ENCODE data around the gene TXNDC12.
"Not testable (repeated sequence)": the region's sequence is repeated elsewhere in the genome, so short reads cannot be mapped to it uniquely, and the experiment has no call there.

The TXNDC12 gene

DNA sequence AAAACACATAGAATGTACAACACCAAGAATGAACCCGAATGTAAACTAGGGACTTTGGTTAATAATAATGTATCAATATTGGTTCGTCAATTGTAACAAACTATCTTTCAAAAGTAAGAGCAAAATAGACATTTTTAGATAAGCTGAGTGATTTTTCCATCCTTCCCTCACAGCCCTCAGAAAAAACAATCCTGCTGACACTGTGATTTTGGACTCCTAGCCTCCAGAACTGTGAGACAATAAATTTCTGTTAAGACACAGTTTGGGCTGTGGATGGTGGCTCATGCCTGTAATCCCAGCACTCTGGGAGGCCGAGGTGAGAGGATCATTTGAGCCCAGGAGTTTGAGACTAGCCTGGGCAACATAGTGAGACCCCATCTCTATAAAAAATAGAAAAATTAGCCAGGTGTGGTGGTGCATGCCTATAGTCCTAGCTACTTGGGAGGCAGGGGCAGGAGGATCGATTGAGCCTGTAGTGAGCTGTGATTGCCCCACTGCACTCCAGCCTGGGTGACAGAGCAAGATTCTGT is 9.3 kb downstream of the TXNDC12 start:
- DNase-seq, result not testable (repeated sequence)

DNA sequence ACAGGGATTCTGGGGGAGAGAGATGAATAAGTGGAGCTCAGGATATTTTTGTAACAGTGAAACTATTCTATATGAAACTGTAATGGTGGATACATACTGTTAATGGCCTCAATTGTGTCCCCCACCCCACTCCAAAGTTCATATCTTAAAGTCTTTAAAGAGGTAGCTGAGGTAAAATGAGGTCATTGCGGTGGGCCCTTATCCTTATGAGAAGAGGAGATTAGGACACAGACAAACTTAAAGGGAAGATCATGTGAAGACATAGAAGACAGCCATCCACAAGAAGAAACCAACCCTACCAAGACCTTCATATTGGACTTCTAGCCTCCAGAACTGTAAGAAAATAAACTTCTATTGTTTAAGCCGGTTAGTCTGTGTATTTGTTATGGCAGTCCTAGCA is 9.8 kb downstream of the TXNDC12 start:
- DNase-seq, result no peak

DNA sequence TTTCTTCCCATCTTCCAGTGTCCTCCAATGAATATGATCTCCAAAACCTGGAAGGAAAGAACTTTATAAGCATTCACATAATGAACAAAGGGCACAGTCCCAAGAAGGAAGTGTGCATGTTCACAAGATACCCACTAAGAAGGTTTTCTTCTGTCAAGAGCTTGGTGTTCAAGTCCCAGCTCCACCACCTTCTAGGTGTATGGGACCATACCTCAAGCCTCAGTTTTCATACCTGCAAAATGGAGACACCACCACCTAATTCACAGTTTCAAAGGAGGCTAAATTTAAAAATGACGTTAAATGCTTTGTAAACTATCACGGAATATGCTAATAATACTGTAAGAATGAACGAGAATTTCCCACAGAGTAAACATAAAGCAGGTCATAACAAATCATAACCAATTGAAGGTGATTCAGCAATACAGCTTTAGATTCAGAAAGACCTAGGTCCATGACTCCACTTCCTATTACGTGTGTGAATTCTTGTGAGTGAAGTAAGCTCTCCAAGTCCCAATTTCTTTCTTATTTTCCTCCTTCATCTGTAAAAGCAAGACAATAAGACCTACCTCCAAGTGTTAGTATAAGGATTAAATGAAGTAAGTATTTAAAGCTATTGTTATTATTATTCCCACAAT is 13.3 kb downstream of the TXNDC12 start:
- no peak for DNase-seq

DNA sequence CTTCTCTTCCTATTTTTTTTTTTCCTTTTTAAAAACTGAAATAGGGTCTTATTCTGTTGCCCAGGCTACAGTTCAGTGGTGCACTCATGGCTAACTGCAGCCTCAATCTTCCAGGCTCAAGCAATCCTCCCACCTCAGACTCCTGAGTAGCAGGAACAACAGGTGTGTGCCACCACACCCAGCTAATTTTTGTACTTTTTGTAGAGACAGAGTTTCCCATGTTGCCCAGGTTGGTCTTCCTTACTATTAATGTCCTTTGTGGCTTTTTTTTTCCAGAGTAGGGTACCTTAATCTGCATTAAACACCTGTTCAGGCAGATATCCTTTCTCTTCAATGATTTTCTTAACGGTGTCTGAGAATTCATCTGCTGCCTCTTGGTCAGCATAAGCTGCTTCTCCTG is 17.1 kb downstream of the TXNDC12 start:
- no peak for DNase-seq

DNA sequence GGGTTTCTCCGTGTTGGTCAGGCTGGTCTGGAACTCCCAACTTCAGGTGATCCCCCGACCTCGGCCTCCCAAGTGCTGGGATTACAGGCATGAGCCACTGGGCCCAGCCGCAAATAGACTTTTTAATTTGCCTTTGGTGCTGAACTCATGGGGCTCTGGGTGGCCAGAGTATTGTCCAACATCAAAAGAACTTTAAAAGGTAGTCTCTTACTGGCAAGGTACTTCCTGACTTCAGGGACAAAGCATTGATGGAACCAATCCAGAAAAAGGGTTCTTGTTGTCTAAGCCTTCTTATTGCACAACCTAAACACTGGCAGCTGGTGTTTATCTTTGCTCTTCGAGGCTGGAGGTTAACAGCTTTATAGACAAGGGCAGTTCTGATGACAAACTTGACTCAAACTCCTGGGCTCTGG is 17.6 kb downstream of the TXNDC12 start:
- no peak for DNase-seq

DNA sequence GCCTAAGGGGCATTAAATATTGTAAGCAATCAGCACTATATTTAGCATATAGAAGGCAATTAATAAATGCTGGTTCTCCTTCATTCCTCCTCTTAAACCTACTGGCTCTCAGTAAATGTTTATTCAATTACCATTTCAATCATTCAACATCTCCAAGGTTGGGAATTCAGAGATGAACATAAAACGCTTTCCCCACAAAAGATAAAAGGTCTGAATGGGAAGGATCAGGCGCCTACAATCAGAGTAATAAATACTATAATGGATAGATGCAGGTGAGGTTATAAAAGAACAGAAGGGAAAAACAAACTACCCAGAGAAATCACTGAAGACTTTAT is 21.0 kb downstream of the TXNDC12 start:
- DNase-seq, result no peak

DNA sequence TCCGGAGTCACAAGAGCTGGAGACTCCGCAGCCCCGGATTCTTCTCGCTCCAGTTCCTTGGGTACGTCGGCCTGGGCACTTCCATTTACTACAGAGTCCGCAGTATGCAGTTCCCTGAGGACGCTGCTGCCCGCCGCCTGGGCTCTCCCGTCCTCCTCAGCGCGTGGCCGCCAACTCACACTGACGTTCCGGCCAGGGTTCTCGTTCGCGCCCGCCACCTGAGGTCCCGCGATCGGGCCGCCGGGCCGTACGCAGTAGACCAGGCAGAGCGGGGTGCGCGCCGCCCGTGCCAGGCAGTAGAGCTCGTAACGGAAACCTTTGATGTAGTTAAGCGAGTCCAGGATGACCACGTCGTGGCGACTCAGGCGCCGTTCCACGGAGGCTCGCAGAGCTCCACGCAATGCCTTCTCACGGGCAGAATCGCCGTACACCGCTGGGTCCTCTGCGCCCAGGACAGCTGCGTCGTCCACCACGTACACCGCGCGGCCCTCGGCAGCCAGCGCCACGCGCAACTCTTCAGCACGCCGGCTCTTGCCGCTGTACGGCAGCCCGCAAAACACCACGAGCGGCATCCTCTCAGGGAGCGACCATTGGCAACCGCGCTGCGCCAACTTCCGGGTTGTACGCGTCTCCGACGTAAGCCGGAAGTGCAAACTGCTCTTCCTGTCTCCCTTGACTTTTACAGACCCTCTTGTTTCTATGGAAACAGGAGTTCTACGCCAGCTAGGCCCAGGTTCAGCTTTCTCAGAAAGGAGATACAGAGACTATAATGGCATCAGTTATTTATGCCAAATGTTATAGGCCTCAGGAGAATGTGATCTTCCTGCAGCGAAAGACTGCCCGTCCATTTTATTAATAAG is 21.6 kb downstream of the TXNDC12 start, which contains the start of gene KTI12:
Gene KTI12, minus strand, starts transcription at position 621 of the 860 bp plus-strand sequence. Its CDS starts 49 bp downstream, at position 572.
- peak; percentile 90 for DNase-seq

DNA sequence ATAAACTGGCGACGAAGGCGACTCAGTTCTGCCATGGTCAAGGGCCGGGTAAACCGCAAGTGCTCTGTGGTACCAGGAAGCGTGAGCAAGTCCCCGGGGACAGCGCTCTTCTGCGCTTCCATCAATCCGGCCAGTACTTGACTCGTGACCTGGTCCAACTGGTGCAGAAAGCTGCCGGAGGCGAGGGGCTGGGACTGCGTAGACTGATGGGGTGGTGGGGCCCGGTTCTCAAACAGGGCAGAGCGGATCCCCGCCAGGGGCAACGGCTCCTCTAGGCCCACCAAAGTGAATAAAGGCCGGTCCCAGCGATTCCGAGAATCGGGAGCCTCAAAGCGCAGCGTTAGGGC is 22.2 kb downstream of the TXNDC12 start:
- DNase-seq, result peak; percentile 65

DNA sequence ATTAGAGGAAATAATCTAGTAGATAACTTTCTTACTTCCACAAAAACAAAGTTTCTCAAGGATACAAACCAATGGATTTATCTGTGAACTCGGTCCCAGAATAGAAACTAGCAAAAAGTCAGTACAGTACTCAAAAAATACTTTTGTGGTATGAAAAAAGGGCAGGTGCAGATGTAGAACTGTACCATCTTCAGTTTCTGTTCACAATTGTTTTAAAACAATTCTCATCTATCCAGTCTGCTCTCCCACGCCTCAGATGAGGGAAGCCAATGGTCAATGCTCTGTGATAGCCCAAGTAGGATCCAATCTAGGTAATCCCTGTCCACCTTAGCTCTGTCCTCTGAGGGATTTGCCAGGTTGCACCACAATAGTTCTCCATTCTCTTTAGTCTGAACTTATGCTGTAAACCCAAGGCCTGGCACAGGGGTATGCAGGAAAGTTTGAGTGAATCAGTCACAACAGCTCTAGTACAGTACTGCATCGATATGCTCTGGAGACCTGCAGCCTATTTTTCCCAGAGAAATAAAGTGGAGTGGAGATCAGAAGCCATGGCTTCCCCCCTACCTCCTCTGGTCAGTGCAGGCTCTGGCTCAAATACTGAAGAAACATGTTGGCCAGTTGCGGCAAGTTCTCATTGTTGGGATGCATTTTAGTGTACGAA is 22.7 kb downstream of the TXNDC12 start:
- DNase-seq, result no peak

DNA sequence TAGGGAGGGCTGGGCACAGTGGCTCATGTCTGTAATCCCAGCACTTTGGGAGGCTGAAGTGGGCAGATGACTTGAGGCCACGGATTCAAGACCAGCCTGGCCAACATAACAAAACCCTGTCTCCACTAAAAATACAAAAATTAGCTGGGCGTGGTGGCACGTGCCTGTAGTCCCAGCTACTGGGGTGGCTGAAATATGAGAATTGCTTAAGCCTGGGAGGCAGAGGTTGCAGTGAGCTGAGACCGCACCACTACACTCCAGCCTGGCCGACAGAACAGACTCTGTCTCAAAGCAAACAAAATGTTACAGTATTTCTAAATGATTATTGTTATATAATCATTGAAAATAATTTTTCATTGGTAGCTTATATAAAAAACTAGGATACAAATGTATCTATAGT is 26.2 kb downstream of the TXNDC12 start:
- DNase-seq, result not testable (repeated sequence)

DNA sequence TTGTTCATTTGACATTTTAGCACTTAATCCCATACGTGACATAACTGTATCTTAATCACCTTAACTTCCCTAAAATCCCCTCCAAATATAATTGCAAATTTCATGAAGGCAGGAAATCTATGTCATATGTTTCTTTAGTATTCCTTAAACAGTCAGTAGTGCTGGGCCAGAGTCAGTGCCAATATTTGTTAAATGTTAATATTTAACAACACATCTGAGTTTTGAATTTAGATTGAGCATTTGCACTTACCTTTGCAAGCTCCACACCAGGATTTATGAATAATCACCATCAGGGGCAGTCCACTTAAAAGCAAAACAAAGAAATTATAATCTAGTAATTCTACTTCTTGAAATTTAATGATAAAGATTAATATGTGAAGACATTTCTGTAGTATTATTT is 26.7 kb downstream of the TXNDC12 start:
- no peak for DNase-seq

DNA sequence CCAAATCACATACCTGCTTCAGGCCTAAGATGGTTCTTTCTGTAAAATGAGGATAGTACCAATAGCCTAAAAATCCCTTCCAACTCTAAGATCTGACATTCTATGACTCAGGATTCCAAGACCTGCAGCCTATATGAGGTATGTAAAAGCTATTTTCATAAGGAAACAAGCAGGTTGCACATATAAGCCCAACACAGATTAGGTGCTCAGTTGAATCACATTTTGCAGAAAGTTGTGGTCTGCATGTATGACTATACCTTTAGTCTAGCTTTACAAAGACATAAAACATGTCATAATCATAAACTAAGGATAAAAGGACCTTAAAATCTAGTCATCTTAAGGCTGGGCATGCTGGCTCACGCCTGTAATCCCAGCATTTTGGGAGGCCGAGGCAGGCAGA is 28.7 kb downstream of the TXNDC12 start:
- no peak for DNase-seq

DNA sequence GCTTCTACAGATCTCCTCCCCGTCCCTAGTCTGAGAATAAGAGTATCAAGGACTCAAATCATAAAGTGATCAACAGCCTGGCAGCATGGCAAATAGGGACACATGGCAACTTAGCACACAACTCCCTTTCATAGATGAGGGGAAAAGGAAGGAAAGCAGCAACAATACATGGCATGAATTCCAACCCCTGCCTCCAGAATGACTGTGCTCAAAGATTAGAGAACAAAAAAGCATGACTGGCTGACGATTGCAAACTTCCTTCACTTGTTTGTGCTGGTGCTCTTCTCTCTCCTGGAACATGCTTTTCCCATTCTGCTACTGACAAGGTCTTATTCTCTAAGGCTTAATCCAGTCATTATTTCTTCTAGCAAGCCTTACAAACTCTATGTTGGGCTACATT is 32.9 kb downstream of the TXNDC12 start:
- DNase-seq, result no peak

DNA sequence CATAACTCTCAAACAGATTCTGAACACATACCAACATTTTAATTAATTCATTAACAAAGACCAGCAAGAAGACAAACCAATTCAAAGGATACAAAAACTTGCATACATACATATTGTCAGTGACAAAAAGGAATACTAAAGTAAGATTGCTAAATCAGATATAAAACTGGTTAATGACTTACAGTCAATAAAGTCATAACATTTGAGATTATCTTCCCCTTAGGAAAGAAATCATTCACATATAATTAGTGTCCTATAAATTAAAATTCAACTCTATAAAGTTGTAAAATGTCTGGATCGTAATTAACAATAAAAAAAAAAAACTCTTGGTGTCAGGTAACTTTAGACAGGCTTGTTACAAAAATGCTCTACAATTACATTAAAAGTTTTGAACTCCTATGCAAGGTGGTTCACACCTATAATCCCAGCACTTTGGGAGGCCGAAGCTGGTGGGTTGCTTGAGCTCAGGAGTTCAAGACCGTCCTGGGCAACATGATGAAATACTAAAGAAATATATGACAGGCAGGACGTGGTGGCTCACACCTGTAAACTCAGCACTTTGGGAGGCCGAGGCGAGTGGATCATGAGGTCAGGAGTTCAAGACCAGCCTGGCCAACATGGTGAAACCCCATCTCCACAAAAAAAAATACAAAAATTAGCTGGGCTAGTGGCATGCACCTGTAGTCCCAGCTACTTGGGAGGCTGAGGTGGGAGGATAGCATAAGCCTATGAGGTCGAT is 46.8 kb downstream of the TXNDC12 start:
- DNase-seq, result no peak

DNA sequence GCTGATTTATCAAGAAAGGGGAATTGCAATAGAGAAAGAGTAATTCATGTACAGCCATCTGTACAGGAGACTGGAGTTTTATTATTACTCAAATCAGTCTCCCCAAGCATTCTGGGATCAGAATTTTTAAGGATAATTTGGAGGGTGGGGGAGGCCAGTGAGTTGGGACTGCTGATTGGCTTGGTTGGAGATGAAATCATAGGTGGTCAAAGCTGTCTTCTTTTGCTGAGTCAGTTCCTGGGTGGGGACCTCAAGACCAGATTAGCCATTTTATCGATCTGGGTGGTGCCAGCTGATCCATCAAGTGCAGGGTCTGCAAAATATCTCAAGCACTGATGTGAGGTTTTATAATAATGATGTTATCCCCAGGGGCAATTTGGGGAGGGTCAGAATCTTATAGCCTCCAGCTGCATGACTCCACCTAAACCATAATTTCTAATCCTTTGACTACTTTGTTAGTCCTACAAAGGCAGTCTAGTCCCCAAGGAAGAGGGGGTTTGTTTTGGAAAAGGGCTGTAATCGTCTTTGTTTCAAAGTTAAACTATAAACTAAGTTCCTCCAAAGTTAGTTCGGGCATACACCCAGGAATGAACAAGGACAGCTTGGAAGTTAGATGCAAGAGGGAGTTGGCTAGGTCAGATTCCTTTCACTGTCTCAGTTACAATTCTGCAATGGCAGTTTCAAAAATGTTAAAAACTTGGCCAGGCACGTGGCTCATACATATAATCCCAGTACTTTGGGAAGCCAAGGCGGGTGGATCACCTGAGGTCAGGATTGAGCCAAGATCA is 47.6 kb downstream of the TXNDC12 start:
- no peak for DNase-seq

DNA sequence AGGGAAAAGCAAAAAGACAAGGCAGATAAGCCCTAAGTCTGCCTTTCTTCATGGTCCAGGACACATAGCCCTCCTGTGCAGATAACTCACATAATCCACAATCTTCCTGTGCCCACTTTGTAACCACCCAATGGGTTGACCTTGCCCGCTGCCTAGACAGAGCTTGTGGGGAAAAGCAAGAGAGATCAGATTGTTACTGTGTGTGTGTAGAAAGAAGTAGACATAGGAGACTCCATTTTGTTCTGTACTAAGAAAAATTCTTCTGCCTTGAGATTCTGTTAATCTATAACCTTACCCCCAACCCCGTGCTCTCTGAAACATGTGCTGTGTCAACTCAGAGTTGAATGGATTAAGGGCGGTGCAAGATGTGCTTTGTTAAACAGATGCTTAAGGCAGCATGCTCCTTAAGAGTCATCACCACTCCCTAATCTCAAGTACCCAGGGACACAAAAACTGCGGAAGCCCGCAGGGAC is 48.9 kb downstream of the TXNDC12 start:
- not testable (repeated sequence) for DNase-seq

DNA sequence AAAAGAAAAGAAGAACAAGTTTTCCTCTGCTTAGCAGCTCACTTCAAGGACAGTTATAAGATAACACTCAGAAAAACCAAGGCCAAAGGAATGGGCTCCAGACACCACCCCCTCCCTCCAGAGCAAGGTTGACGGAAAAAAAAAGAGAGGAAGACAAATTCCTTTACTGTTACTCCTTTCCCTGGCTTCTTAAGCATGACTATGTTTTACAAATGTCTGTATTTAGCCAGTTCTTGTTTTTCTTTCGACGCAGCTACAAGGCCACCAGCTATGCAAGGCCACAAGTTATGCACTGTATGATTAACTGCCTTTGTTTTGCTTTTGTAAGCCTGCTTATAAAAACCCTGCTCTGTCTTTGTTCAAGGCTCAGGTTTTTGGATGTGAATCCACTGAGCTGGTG is 49.4 kb downstream of the TXNDC12 start:
- DNase-seq, result not testable (repeated sequence)

DNA sequence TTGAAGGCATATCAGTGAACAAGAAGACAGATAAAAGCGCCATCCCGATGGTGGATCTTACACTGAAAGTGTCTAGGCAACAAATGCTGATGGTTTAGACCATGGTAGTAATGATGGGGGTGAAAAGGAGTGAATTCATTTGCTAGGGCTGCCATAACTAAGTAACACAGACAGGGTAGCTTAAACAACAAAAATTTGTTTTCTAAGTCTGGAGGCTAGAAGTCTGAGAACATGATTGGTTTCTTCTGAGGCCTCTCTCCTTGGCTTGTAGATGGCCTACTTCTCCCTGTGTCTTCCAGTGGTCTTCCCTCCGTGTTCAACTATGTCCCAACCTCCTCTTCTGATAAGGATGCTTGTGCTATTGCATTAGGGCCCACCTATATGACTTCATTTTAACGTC is 51.1 kb downstream of the TXNDC12 start:
- no peak for DNase-seq

DNA sequence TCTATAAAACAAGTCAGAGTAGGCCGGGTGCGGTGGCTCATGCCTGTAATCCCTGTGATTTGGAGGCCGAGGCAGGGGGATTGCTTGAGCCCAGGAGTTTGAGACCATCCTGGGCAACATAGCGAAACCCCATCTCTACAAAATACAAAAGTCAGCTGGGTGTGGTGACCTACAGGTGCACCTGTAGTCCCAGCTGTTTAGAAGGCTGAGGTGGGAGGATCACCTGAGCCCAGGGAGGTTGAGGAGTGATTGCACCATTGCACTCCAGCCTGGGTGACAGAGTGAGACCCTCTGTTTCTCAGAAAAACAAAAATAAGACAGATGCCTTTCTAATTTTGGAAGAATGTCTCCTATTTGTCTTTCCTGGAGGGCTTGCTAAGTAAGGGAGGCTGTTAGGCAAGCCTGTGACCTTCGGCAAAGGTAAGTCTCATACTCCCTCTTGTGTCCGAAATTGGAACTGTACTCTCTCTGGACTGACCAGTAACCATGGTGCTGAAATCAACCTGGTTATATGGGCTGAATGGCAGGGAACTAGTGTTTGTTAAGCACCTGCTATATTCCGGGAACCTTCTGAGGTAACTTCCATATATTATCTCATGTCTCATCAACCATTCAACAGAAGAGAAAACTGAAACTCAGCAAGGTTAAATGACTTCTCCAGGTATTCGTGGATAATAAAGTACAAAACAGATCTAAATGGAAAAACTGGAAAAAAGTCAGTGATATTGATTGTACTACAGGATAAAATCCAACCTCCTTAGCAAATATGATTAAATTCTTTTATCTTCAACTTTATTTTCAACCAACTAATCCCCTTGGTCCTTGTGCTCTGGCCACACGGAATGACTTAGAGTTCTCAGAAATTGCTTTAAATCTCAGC is 52.7 kb downstream of the TXNDC12 start:
- DNase-seq, result no peak

DNA sequence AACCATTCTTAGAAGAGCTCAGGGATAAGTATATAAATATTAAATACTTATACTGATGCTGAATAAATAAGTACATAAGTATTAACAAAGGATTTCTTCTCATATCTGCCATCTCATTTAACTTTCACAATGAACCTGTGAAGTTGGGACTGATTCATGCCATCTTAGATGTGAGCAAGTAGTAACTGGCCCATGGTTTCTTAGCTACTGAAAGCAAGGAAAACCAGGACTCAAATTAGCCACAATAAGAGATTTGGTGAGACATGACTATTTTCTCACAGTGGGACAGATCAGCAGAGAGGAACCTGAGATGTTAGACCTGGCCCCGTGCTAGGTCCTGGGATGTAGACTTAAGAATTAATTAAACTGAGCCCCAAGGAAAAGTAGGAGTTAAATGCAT is 56.3 kb downstream of the TXNDC12 start:
- DNase-seq, result no peak

DNA sequence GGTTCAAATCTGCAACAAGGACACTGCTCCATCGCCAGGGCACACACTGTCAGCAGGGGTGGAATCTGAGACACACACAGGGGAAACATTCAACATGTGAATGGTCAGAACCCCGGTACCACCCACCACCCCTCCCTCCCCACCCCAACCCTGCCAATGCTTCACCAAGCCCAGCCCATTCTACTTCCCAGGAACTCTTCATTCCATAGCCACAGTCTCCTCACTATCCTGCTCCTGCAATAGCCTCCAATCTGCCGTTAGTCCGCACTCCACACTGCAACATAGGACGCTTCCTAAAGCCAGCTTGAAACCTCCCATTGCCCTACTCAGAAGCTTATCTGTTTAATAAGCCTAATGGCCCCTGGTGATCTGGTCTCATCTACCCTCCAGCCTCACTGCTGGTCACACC is 57.0 kb downstream of the TXNDC12 start:
- DNase-seq, result no peak
